ENCODE data around the gene KLC3. TPM values are rescaled to one million over a fixed set of nuclear protein-coding genes. Genes with fewer than 3 reads are reported as not detected.

Gene KLC3
- total RNA-seq, 1 experiment from 2014 or later, result 22.8 TPM

DNA sequence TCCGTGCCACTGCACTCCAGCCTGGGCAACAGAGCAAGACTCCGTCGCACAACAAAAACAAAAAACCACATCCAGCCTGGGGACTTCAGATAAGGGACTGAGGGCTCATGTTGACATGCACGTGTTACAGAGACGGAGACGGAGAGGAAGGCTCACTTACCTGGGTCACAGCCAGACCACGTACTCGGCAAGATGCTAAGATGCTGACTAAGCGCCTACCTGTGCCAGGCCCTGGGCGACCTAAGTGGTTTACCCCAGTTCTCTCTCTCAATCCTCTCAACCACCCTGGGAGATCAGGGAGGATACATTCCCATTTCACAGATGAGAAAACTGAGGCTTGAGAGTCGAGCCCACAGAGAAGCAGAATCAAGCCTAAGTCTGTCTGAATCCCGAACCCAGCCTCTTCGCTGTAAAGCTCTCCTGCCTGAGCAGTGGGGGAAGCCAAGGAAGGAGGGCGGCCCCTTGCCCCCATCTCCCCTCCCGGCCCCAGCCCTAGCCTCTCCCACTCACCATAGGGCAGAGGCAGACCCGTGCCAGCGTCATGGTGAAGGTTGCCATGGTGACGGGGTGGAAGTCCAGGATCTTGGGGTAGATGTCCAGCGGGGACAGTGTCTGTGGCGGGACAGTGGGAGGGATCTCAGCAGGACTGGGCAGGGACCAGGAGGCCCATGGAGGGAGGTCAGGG, 16.4 kb downstream of the KLC3 start:
- Histone ChIP-seq H3K4me3 (replicated peaks in 1 of 2; ENCODE audit: low read depth in 1 of 2, low read length in 2 of 2) (no peak overlapping the region), H4K20me1 (ENCODE audit: insufficient read depth) (no peaks in the 10 kb centered on the region), H3K4me1 (ENCODE audit: control insufficient read depth in 1 of 2, insufficient read depth in 2 of 2, low read length in 2 of 2) (no peaks in the 10 kb centered on the region), H2AFZ (ENCODE audit: low read depth, low read length, poor library complexity, severe bottlenecking) (no peak overlapping the region), H3K9ac (ENCODE audit: low read length) (no peak overlapping the region), H3K9me2 (ENCODE audit: insufficient read depth) (no peaks in the 10 kb centered on the region), H3K36me3 (ENCODE audit: control insufficient read depth in 1 of 2, insufficient read depth in 2 of 2, low read length in 2 of 2) (peaks cover 29 to 41% of the 10 kb centered on the region in 2 experiments; a peak in 3 of 4 replicates), H3K9me3 (ENCODE audit: control insufficient read depth in 1 of 2, insufficient read depth in 1 of 2, low read depth in 1 of 2, low read length in 2 of 2) (no peaks in the 10 kb centered on the region), H3K79me2 (ENCODE audit: insufficient read depth, low read length) (no peaks in the 10 kb centered on the region), H3K27me3 (ENCODE audit: insufficient read depth, low read length) (no peaks in the 10 kb centered on the region), H3K27ac (ENCODE audit: low read depth, low read length) (no peak overlapping the region), H3K4me2 (ENCODE audit: low read length) (no peak overlapping the region)
- ChIA-PET POLR2A (no interaction called here), CTCF (no interaction called here), RAD21 (ENCODE audit: low non-redundant PET in 1 of 2, low total read pairs in 2 of 2, uncharacterized antibody in 2 of 2, unreplicated experiment in 2 of 2) (no interaction called here)
- ATAC-seq (no peak), DNase-seq (ENCODE audit: low read depth, low spot score) (no peak)
- no TSS peak for BruUV-seq (replicated peaks)
- intact Hi-C loops (cut with micrococcal nuclease), result no loop called here
- TF ChIP-seq SRF (IDR thresholded peaks at IDR 0.05; ENCODE audit: low read depth), result no peak
- no peak for TF ChIP-seq CBX3 (IDR thresholded peaks at IDR 0.05; ENCODE audit: low read depth)
- no peak for TF ChIP-seq FOSL1 (IDR thresholded peaks at IDR 0.05; ENCODE audit: low read depth)
- TF ChIP-seq, protein P1, sequence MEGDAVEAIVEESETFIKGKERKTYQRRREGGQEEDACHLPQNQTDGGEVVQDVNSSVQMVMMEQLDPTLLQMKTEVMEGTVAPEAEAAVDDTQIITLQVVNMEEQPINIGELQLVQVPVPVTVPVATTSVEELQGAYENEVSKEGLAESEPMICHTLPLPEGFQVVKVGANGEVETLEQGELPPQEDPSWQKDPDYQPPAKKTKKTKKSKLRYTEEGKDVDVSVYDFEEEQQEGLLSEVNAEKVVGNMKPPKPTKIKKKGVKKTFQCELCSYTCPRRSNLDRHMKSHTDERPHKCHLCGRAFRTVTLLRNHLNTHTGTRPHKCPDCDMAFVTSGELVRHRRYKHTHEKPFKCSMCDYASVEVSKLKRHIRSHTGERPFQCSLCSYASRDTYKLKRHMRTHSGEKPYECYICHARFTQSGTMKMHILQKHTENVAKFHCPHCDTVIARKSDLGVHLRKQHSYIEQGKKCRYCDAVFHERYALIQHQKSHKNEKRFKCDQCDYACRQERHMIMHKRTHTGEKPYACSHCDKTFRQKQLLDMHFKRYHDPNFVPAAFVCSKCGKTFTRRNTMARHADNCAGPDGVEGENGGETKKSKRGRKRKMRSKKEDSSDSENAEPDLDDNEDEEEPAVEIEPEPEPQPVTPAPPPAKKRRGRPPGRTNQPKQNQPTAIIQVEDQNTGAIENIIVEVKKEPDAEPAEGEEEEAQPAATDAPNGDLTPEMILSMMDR (IDR thresholded peaks at IDR 0.05 in 2 of 3, conservative IDR thresholded peaks at IDR 0.05 in 1 of 3; ENCODE audit: borderline replicate concordance in 1 of 3, insufficient read depth in 1 of 3, low read depth in 2 of 3, low read length in 2 of 3), result no peak
- TF ChIP-seq, protein P2, sequence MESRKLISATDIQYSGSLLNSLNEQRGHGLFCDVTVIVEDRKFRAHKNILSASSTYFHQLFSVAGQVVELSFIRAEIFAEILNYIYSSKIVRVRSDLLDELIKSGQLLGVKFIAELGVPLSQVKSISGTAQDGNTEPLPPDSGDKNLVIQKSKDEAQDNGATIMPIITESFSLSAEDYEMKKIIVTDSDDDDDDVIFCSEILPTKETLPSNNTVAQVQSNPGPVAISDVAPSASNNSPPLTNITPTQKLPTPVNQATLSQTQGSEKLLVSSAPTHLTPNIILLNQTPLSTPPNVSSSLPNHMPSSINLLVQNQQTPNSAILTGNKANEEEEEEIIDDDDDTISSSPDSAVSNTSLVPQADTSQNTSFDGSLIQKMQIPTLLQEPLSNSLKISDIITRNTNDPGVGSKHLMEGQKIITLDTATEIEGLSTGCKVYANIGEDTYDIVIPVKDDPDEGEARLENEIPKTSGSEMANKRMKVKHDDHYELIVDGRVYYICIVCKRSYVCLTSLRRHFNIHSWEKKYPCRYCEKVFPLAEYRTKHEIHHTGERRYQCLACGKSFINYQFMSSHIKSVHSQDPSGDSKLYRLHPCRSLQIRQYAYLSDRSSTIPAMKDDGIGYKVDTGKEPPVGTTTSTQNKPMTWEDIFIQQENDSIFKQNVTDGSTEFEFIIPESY (IDR thresholded peaks at IDR 0.05; ENCODE audit: extremely low read depth, insufficient replicate concordance, low read length), result no peak
- TF ChIP-seq, protein P3, sequence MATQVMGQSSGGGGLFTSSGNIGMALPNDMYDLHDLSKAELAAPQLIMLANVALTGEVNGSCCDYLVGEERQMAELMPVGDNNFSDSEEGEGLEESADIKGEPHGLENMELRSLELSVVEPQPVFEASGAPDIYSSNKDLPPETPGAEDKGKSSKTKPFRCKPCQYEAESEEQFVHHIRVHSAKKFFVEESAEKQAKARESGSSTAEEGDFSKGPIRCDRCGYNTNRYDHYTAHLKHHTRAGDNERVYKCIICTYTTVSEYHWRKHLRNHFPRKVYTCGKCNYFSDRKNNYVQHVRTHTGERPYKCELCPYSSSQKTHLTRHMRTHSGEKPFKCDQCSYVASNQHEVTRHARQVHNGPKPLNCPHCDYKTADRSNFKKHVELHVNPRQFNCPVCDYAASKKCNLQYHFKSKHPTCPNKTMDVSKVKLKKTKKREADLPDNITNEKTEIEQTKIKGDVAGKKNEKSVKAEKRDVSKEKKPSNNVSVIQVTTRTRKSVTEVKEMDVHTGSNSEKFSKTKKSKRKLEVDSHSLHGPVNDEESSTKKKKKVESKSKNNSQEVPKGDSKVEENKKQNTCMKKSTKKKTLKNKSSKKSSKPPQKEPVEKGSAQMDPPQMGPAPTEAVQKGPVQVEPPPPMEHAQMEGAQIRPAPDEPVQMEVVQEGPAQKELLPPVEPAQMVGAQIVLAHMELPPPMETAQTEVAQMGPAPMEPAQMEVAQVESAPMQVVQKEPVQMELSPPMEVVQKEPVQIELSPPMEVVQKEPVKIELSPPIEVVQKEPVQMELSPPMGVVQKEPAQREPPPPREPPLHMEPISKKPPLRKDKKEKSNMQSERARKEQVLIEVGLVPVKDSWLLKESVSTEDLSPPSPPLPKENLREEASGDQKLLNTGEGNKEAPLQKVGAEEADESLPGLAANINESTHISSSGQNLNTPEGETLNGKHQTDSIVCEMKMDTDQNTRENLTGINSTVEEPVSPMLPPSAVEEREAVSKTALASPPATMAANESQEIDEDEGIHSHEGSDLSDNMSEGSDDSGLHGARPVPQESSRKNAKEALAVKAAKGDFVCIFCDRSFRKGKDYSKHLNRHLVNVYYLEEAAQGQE (IDR thresholded peaks at IDR 0.05; ENCODE audit: low read depth), result no peak
- TF ChIP-seq, protein P4, sequence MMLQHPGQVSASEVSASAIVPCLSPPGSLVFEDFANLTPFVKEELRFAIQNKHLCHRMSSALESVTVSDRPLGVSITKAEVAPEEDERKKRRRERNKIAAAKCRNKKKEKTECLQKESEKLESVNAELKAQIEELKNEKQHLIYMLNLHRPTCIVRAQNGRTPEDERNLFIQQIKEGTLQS (IDR thresholded peaks at IDR 0.05), result no peak
- no peak for TF ChIP-seq CEBPB (IDR thresholded peaks at IDR 0.05; ENCODE audit: low read depth)
- TF ChIP-seq ELF1 (IDR thresholded peaks at IDR 0.05; ENCODE audit: borderline replicate concordance, low read depth), result no peak

All from HCT116 (cell line).